Motor neuron (in vitro differentiated cells): ENCODE data around the gene SLC35E4. TPM values are rescaled to one million over a fixed set of nuclear protein-coding genes. Genes with fewer than 3 reads are reported as not detected.
"Not testable (repeated sequence)": the region's sequence is repeated elsewhere in the genome, so short reads cannot be mapped to it uniquely, and the experiment has no call there.

Experiments used
- ATAC-seq, 8 experiments: fragments of 200-7000 bp; cut with Tn5 transposase; replicated peaks in 6 of 8; 2 replicates each; pipeline ENCODE4 v1.8.0; 2021; ENCODE audit warnings: mild to moderate bottlenecking in 8 of 8, moderate library complexity in 8 of 8
- H3K27ac ChIP-seq, 2 donors: fragments of 250-450 bp; sonication (Bioruptor Pico); 2 replicates each; pipeline ENCODE4 v1.9.0; 2021; ENCODE audit warnings: antibody characterized with exemption in 2 of 2, mild to moderate bottlenecking in 2 of 2, moderate library complexity in 1 of 2
- H3K4me1 ChIP-seq, 2 donors: fragments of 250-450 bp; sonication (Bioruptor Pico); replicated peaks in 1 of 2; 2 replicates each; pipeline ENCODE4 v1.6.1; 2021; ENCODE audit warnings: antibody characterized with exemption in 2 of 2, mild to moderate bottlenecking in 2 of 2, moderate library complexity in 1 of 2
- H3K4me3 ChIP-seq, 5 donors: fragments of 250-450 bp; sonication (Bioruptor Pico); 2 replicates each; pipeline ENCODE4 v1.9.0; 2021; ENCODE audit warnings: antibody characterized with exemption in 5 of 5, mild to moderate bottlenecking in 5 of 5, moderate library complexity in 4 of 5
- WGBS, 10 experiments: fragments of 450-650 bp; shearing (Covaris generic); methylation state at CpG; one replicate each; pipeline ENCODE4 v1.0.0; 2022; 5-methylcytosine and 5-hydroxymethylcytosine counted together
- in situ Hi-C, 9 experiments: fragments of 400-800 bp; cut with MboI; loops; one replicate each; pipeline ENCODE4 v1.15.0; 2021; ENCODE audit warnings: low sequenced_read_pairs in 9 of 9, low pct_unique_long_range_greater_than_20kb in 2 of 9; ENCODE audit not compliant: unreplicated experiment in 9 of 9
- total RNA-seq, 8 experiments: library from RNA; unstranded; fragments of 300-600 nt; gene quantifications; 2 replicates each; pipeline versions ENCODE4 v1.2.3 to v1.2.4, GENCODE V29; 2022

The SLC35E4 gene
- total RNA-seq, 8 experiments from 2014 or later: 0.22 to 7.6 (median 2.9) TPM

DNA sequence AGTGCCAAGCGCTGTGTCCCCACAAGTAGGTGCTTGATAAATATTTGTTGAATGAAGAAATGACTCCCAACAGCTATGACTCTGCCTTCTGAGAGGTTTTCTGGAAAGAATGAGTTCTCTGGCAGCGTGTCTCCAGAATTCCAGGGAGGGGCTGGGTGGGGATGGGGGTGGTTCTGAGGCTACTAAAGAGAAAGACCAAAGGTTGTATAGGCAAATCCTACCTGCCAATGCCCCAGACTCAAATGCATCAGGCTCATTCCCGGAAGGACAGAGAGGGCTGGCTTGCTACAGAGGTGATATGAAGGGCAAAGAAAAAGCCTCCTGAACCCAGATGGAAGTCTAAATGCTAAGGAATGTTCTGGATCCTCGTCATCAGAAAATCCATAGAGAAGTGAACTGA is 30.2 kb downstream of the SLC35E4 start:
- in situ Hi-C loops: loop anchor here in 1 of 9 experiments (25.0 kb wide), 1 partner anchor 247 kb away; no protein-coding TSS in a partner anchor
- no peak overlapping the region for H3K4me3 ChIP-seq
- no peak overlapping the region for H3K27ac ChIP-seq
- peaks cover 3 to 7% of the 10 kb centered on the region in 2 donors for H3K4me1 ChIP-seq
- 75 to 100% (median 89%) methylated on average over 1 to 2 of the region's 4 CpGs; no CpG with 5 or more reads in 6 of the 10 experiments for WGBS, 10 experiments
- no peak for ATAC-seq

DNA sequence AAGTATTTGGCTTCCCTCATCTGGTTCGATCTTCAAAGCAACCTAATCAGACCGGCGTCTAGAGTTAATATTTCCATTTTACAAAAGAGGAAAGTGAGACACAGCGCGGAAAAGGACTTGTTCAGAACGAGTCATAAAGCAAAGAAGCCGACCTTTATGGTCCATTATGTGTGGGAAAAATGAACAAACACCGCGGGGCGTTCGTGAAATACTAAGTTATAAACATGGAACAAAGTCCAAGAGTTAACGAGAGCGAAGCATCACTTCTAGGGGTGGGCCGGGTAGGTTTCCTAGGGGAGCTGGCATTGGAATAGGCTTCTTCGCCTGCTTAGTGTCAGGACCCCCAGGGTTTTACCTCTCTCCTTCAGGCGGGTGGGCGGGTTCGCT is 31.5 kb downstream of the SLC35E4 start:
- in situ Hi-C loops: loop anchor here in 1 of 9 experiments (25.0 kb wide), 1 partner anchor 245 kb away; no protein-coding TSS in a partner anchor
- H3K4me1 ChIP-seq: peaks cover 3 to 7% of the 10 kb centered on the region in 2 donors
- no peak overlapping the region for H3K27ac ChIP-seq
- no peak for ATAC-seq
- H3K4me3 ChIP-seq: peak overlapping the region; percentile 43 to 72 (median 54)
- WGBS, 10 experiments: 0 to 23% (median 9%) methylated on average over 3 to 11 of the region's 18 CpGs

DNA sequence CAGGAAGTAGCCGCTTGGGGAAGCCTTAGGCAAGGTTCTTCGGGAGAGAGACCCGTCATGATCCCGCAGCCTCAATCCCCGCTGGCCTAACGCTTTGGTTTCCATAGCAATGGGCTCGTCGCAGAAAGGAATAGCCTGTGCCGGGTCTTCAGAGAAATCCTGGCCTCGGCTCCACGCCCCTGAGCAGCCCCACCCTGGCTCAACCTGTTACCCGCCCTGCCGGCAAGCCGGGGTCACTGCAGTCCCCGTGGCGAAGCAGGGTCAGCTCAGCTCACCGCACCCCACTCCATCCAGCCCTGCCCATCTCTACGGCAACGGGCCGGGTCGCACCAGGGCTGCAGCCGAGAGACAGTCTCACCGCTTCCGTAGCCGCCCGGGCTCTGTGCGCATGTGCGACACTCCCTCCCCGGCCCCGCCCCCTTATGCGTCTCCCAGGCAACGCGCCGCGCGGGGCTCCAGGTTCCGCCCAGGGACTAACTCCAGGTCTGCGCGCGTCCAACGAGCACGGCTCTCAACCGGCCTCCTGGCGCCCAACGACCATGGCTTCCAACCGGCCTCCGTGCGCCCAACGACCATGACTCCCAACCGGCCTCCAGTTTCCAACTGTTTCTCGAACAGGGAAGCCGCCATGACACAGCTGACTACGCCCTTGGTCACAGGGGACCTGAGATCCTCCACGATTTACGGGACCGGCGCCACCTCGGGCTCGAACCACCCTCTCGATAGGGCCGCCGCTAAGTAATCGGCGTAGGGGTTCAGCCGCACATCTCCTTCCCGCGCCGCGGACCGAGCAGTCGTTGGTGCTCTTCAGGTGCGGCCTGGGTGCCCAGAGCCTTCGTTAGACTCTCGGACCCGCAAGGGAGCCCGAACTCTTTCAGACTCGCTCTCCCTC is 32.2 kb downstream of the SLC35E4 start, which contains the start of gene DUSP18:
TSS of gene DUSP18 (minus strand) at position 382 of the 892 bp plus-strand sequence. CDS start 3,872 bp downstream, outside the sequence.
- Histone ChIP-seq H3K27ac (peak within 1 kb of the TSS; percentile 0 to 6), H3K4me1 (peaks cover 3 to 7% of the 10 kb centered on the region in 2 donors), H3K4me3 (peak within 1 kb of the TSS; percentile 43 to 72 (median 54))
- WGBS, 10 experiments: 0 to 1% (median 0%) methylated on average over 1 to 20 of the region's 77 CpGs; no CpG with 5 or more reads in 6 of the 10 experiments
- peak; percentile 95 to 98 (median 97) for ATAC-seq
- in situ Hi-C loops: loop anchor here in 1 of 9 experiments (25.0 kb wide), 1 partner anchor 245 kb away; no protein-coding TSS in a partner anchor

DNA sequence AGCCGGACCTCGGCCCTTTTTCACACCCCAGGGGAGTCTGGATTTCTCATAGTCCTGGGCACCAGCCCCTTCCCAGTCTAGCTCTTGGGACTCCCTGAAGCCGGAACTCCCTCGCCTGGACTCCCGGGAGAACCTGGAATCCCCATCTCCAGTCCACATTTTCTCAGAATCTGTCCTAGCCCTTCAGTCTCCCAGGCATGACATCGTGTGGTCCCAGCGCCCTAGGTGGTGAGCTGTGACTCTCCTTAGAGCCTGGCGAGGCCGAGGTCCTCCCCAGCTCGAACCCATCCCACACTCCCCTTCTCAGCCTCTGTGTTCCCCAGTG is 32.8 kb downstream of the SLC35E4 start:
- peak overlapping the region; percentile 43 to 72 (median 54) for H3K4me3 ChIP-seq
- ATAC-seq: no peak
- H3K4me1 ChIP-seq: peaks cover 3 to 7% of the 10 kb centered on the region in 2 donors
- no peak overlapping the region for H3K27ac ChIP-seq
- in situ Hi-C loops: loop anchor here in 1 of 9 experiments (25.0 kb wide), 1 partner anchor 244 kb away; no protein-coding TSS in a partner anchor
- WGBS, 10 experiments: 20 to 60% (median 25%) methylated on average over 1 to 2 of the region's 10 CpGs; no CpG with 5 or more reads in 7 of the 10 experiments

DNA sequence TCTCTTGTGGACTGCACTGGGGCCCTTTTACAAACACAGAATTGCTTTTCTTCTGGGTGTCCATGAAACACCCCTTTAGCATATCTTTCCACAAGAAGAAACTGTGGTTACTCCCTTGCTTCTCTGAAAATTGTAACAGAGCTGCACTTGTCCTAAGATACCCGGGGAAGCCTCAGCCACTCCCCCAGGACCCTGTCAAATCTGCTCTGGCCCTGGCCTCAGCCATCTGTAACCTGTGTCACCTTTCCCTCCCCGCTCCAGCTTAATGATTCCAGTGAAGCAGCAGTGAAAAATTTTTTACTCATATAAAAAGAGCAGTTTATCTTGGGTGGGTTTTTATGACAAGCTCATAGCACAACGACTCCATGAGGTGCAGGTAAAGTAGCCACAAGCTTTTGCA is 35.5 kb downstream of the SLC35E4 start:
- no peak overlapping the region for H3K4me3 ChIP-seq
- 33 to 100% (median 82%) methylated on average over 1 to 3 of the region's 3 CpGs; no CpG with 5 or more reads in 2 of the 10 experiments for WGBS, 10 experiments
- in situ Hi-C loops: loop anchor here in 1 of 9 experiments (25.0 kb wide), 1 partner anchor 241 kb away; no protein-coding TSS in a partner anchor
- no peak overlapping the region for H3K27ac ChIP-seq
- ATAC-seq: no peak
- H3K4me1 ChIP-seq: peaks cover 3 to 7% of the 10 kb centered on the region in 2 donors

DNA sequence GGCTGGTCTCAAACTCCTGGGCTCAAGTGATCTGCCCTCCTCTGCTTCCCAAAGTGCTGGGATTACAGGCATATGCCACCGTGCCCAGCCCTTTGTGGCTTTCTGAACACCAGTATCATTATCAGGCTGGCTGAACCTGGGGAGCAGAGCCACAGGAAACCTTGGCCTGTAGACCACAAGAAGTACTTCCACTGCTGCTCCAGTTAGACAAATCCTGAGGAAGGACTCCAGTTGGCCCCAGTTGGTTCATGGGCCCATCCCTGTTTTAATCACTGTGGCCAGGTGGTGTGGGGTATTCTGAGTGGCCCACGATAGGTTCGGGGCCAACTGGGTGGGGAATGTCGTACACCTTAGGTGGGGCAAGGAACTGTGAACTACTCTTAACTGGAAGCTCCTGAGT is 37.6 kb downstream of the SLC35E4 start:
- Histone ChIP-seq H3K4me3 (no peak overlapping the region), H3K4me1 (peaks cover 4 to 5% of the 10 kb centered on the region in 2 donors), H3K27ac (no peak overlapping the region)
- no peak for ATAC-seq
- 50 to 92% (median 87%) methylated on average over 2 to 4 of the region's 4 CpGs; no CpG with 5 or more reads in 3 of the 10 experiments for WGBS, 10 experiments
- in situ Hi-C loops: loop anchor here in 1 of 9 experiments (25.0 kb wide), 1 partner anchor 239 kb away; no protein-coding TSS in a partner anchor

DNA sequence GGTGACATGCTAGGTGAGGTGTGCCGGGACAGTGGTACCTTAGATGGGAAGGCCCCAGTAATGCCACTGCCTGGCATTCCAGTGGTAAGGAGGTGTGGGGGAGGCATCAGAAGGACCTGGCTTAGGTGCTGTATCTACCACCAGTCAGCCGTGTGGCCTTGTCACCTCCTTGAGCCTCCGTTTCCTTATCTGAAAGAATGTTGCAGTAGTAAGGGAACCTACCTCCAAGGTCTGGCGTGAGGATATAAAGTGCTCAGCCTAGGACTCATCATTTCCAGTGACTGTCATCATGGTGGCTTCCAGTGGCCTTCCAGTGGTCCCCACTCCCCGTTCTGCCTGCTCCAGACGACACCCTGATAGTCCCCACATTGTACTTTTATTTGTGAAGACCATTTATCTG is 38.9 kb downstream of the SLC35E4 start:
- Histone ChIP-seq H3K4me3 (no peak overlapping the region), H3K4me1 (peaks cover 0 to 8% of the 10 kb centered on the region in 2 donors), H3K27ac (no peak overlapping the region)
- 75 to 96% (median 95%) methylated on average over 2 to 4 of the region's 6 CpGs; no CpG with 5 or more reads in 5 of the 10 experiments for WGBS, 10 experiments
- no peak for ATAC-seq
- in situ Hi-C loops: loop anchor here in 1 of 9 experiments (25.0 kb wide), 1 partner anchor 238 kb away; no protein-coding TSS in a partner anchor

DNA sequence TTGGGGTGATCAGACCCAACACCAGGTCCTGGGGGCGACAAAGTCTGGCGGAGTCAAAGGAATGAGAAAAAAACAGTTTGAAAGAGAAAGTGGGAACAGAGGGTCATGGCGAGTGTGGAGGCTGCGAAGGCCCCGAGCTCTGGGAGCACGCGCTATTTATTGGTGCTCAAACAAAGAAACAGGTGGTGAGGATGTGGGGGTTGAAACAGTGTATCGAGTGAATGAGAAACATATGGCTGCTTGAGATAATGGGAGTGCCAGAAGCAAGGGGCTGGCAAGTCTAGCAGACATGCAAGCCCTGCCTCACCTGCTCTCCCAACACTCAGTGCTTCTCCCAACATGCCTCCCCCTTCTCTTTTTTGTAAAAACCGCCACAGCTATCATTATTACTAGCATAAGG is 39.9 kb downstream of the SLC35E4 start:
- ATAC-seq: no peak
- in situ Hi-C loops: no loop called here
- 25 to 100% (median 80%) methylated on average over 1 to 7 of the region's 9 CpGs; no CpG with 5 or more reads in 2 of the 10 experiments for WGBS, 10 experiments
- no peak overlapping the region for H3K27ac ChIP-seq
- H3K4me1 ChIP-seq: peaks cover 0 to 8% of the 10 kb centered on the region in 2 donors
- no peak overlapping the region for H3K4me3 ChIP-seq

DNA sequence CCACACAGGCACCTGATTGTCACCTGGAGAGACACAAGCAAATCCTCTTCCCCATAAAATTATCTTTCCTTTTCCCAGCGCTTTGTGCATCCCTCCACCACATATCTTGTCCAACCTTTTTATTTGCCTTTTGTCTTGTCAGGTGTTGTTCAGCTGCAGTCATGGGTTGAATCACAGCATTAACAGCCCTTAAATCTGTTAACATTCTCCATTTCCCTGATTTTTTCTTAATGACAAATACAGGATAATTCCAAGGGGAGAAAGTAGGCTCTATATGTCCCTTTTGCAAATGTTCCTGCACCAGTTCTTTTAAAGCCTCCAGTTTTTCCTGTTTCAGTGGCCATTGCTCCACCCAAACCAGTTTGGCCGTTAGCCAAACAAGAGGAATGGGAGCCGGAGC is 41.0 kb downstream of the SLC35E4 start:
- ATAC-seq, H3K4me3 ChIP-seq, H3K27ac ChIP-seq, H3K4me1 ChIP-seq, in situ Hi-C loops: not testable (repeated sequence)
- 0 to 100% (median 95%) methylated on average over 1 to 3 of the region's 3 CpGs; no CpG with 5 or more reads in 3 of the 10 experiments for WGBS, 10 experiments

DNA sequence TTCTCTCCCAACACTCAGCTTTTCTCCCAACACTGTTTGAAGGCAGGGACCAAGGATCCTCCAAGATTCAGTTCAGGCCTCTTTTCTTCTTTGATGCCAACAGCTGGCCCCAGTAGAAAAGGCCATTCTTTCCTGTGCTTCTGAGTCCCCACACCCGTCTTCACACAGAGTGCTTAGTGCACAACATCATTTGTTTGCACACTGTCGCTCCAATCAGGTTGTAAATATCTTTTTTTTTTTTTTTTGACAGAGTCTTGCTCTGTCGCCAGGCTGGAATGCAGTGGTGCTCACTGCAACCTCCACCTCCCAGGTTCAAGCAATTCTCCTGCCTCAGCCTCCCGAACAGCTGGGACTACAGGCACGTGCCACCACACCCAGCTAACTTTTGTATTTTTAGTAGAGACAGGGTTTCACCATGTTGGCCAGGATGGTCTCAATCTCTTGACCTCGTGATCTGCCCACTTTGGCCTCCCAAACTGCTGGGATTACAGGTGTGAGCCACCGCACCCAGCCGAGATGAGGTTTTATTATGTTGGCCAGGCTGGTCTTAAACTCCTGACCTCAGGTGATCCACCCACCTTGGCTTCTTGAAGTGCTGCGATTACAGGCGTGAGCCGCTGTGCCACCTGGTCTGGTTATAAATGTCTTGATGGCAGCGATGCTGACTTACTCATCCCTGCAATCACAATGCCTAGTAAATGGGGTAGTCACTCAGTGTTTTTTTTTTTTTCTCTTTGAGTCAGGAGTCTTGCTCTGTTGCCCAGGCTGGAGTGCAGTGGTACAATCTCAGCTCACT is 44.5 kb downstream of the SLC35E4 start:
- H3K4me1 ChIP-seq, ATAC-seq, H3K27ac ChIP-seq, H3K4me3 ChIP-seq, in situ Hi-C loops: not testable (repeated sequence)
- 0 to 96% (median 68%) methylated on average over 1 to 7 of the region's 12 CpGs; no CpG with 5 or more reads in 2 of the 10 experiments for WGBS, 10 experiments

DNA sequence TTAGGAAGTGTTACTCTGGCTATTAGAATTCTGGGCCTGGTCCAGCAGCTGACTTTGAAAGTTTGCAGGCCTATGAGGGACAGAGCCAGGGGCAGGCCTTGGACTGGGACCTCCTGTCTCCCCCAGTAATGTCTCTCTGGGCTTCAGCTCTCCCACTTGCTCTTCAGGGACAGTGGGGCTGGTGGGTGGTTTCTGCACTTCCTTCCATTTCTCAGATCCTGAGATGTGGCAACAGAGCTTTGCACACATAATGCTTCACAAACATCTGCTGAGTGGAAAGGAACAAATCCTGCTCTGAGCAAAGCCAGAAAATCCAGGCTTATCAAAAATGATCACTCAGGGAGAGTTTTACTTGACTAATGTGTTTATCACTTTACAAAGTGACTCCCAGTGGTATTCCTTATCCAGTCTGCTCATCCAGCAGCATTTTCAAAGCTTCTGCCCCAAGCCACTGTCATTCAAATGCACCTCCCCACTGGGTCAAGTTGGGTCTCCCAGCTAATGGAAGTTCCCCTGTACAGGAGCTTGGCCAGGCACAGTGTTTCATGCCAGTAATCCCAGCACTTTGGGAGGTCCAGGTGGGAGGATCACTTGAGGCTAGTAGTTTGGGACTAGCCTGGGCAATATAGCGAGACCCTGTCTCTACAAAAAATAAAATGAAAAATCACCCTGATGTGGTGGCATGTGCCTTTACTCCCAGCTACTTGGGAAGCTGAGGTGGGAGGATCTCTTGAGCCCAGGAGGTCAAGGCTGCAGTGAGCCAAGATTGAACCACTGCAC is 45.6 kb downstream of the SLC35E4 start:
- Histone ChIP-seq H3K4me3 (no peak overlapping the region), H3K4me1 (peaks cover 0 to 8% of the 10 kb centered on the region in 2 donors), H3K27ac (no peak overlapping the region)
- no peak for ATAC-seq
- WGBS, 10 experiments: 80 to 100% (median 83%) methylated on average over 1 of the region's 1 CpG; no CpG with 5 or more reads in 5 of the 10 experiments
- in situ Hi-C loops: no loop called here

DNA sequence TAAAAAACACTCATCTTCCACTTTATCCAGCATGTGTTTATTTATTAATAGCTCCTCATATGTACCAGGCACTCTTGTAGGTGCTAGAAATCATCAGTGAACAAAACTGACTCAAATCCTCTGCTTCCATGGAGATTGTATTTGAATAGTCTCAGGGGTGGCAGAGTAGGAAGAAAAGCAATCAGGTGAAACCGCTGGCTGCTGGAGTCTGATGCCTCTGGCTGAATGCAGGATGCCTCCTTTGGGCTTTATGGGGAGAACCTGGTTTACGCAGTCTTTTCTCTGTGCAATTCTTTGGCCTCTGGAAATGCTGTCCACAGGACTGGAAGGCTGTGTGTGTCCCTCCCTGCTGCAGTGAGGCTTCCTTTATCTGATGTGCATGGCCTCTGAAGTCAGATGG is 46.2 kb downstream of the SLC35E4 start:
- in situ Hi-C loops: no loop called here
- H3K4me1 ChIP-seq: peaks cover 0 to 8% of the 10 kb centered on the region in 2 donors
- WGBS, 10 experiments: 53 to 100% (median 83%) methylated on average over 1 to 2 of the region's 2 CpGs; no CpG with 5 or more reads in 5 of the 10 experiments
- no peak overlapping the region for H3K4me3 ChIP-seq
- no peak for ATAC-seq
- H3K27ac ChIP-seq: no peak overlapping the region
